Neutrophil (primary cell): ENCODE results near the gene CHTF8.

ENCODE experiments used
- H3K27ac ChIP-seq: fragments of 200-600 bp; sonication (generic); 2 replicates; pipeline ENCODE4 v1.5.1; 2016; ENCODE audit warnings: mild to moderate bottlenecking, moderate library complexity
- H3K27me3 ChIP-seq: fragments of 200-600 bp; sonication (generic); 2 replicates; pipeline ENCODE4 v1.6.0; 2016; ENCODE audit warnings: mild to moderate bottlenecking
- H3K36me3 ChIP-seq: fragments of 200-600 bp; sonication (generic); 2 replicates; pipeline ENCODE4 v1.5.1; 2017
- H3K4me1 ChIP-seq, 2 experiments: fragments of 200-600 bp in 1 of 2; sonication (generic) in 1 of 2; 1 replicate in 1 of 2; 2 replicates in 1 of 2; pipeline versions ENCODE4 v1.5.1 to v1.6.1; 2013 to 2016; ENCODE audit warnings: low read depth in 1 of 2, low read length in 1 of 2, mild to moderate bottlenecking in 1 of 2, moderate library complexity in 1 of 2; ENCODE audit not compliant: control insufficient read depth in 1 of 2, insufficient read depth in 1 of 2
- H3K4me3 ChIP-seq, 2 experiments: fragments of 200-600 bp in 1 of 2; sonication (generic) in 1 of 2; 1 replicate in 1 of 2; 2 replicates in 1 of 2; pipeline ENCODE4 v1.5.1; 2013 to 2016; ENCODE audit warnings: low read depth in 1 of 2, low read length in 1 of 2, mild to moderate bottlenecking in 1 of 2, moderate library complexity in 1 of 2
- H3K9me3 ChIP-seq: fragments of 200-600 bp; sonication (generic); 2 replicates; pipeline ENCODE4 v1.5.1; 2016
- TF ChIP-seq, protein P1 (sequence below): fragments of 200-600 bp; sonication (generic); IDR thresholded peaks from 2 replicates; pipeline ENCODE4 v1.5.1; 2016; ENCODE audit warnings: antibody characterized with exemption

Gene CHTF8

DNA sequence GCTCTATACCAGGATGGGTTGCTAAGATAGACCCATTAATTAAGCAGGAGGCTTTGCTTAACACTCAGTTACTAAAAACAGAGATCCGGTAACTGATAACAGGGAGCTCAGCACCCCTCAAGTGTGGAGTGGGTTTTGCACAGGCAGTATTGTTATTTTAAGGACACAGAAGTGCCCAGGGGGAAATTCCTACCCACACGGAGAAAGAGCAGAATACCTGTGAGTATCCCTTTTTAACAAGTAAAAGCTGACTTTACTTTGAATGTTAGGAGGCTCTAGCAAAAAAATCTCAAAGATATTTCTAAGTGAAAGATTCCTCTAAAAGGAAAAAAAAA lies 59.8 kb downstream of the CHTF8 start:
- Histone ChIP-seq H3K27me3 (no peaks in the 10 kb centered on the region), H3K4me3 (no peak overlapping the region), H3K9me3 (no peaks in the 10 kb centered on the region), H3K36me3 (peaks cover 6% of the 10 kb centered on the region), H3K4me1 (no peaks in the 10 kb centered on the region), H3K27ac (no peak overlapping the region)
- TF ChIP-seq, protein P1, sequence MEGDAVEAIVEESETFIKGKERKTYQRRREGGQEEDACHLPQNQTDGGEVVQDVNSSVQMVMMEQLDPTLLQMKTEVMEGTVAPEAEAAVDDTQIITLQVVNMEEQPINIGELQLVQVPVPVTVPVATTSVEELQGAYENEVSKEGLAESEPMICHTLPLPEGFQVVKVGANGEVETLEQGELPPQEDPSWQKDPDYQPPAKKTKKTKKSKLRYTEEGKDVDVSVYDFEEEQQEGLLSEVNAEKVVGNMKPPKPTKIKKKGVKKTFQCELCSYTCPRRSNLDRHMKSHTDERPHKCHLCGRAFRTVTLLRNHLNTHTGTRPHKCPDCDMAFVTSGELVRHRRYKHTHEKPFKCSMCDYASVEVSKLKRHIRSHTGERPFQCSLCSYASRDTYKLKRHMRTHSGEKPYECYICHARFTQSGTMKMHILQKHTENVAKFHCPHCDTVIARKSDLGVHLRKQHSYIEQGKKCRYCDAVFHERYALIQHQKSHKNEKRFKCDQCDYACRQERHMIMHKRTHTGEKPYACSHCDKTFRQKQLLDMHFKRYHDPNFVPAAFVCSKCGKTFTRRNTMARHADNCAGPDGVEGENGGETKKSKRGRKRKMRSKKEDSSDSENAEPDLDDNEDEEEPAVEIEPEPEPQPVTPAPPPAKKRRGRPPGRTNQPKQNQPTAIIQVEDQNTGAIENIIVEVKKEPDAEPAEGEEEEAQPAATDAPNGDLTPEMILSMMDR = no peak

DNA sequence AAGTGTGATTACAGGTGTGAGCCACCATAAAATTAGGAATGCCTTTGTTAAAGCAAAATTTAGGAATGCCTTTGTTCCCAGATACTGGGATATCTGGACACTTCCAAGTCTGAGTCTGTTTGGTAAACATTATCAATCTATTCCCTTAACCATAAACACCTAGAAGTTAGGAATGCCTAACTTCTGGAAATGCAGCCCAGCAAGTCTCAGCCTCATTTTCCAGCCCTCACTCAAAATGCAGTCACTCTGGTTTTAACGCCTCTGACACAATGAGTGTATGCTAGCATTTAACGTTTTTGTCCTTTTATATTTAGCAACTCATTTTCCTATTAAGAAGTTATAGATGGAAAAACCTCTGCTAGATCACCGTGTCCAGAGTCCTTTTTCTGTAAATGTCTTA lies 61.4 kb downstream of the CHTF8 start:
- H3K4me3 ChIP-seq = no peak overlapping the region
- no peaks in the 10 kb centered on the region for H3K4me1 ChIP-seq
- TF ChIP-seq, protein P1 = no peak
- H3K27me3 ChIP-seq = no peaks in the 10 kb centered on the region
- no peaks in the 10 kb centered on the region for H3K36me3 ChIP-seq
- H3K9me3 ChIP-seq = no peaks in the 10 kb centered on the region
- H3K27ac ChIP-seq = no peak overlapping the region

DNA sequence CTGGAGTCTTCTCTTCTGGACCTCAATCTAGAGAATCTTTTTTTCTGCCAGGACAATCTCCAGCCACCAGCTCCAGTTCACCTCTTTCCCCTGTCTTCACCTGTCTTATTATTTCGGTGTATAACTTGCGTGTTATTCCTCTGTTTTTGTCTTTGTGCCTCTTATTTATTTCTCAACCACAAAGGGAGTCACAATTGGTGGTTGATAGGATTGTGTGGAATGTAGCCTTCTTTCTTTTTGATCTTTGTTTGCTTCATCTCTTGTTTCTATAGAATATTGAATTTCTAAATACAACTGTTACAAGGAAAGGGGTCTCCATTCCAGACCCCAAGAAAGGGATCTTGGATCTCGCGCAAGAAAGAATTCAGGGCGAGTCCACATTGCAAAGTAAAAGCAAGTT lies 62.9 kb downstream of the CHTF8 start:
- no peaks in the 10 kb centered on the region for H3K36me3 ChIP-seq
- no peaks in the 10 kb centered on the region for H3K27me3 ChIP-seq
- no peaks in the 10 kb centered on the region for H3K4me1 ChIP-seq
- H3K27ac ChIP-seq = no peak overlapping the region
- no peaks in the 10 kb centered on the region for H3K9me3 ChIP-seq
- TF ChIP-seq, protein P1 = no peak
- H3K4me3 ChIP-seq = no peak overlapping the region
